Liver (tissue), 3 donors: ENCODE data around the gene EXOC5.

Source experiments
- CTCF ChIP-seq: fragments of 150-350 bp; IDR thresholded peaks from 2 replicates; pipeline ENCODE4 v1.5.1; 2017; ENCODE audit warnings: improper control_type of control experiment, low read depth, low read length; ENCODE audit not compliant: missing input control
- HNF4A ChIP-seq, 2 donors: conservative IDR thresholded peaks; 2 replicates each; pipeline ENCODE4 v1.6.1; 2016; ENCODE audit warnings: antibody characterized with exemption in 2 of 2, mild to moderate bottlenecking in 2 of 2
- JUND ChIP-seq, 2 donors: IDR thresholded peaks; 2 replicates each; pipeline ENCODE4 v1.6.1; 2016; ENCODE audit warnings: antibody characterized with exemption in 2 of 2
- donor health status: healthy.
- donor health status: healthy.

- TF ChIP-seq CTCF (no peak), JUND (IDR thresholded peaks at IDR 0.05) (no peak), HNF4A (conservative IDR thresholded peaks at IDR 0.05) (peak; percentile 24 to 32)
Observed at GRCh38 chr14:57168138-57168679, 100.5 kb downstream of the EXOC5 start.
